NCI-H187 (cell line): ENCODE data around the gene VPS8.

Experiments
- DNase-seq, 2 experiments: peaks; one replicate each; lab custom pipeline; 2025; lab: John Stamatoyannopoulos, UW

The VPS8 gene

DNA sequence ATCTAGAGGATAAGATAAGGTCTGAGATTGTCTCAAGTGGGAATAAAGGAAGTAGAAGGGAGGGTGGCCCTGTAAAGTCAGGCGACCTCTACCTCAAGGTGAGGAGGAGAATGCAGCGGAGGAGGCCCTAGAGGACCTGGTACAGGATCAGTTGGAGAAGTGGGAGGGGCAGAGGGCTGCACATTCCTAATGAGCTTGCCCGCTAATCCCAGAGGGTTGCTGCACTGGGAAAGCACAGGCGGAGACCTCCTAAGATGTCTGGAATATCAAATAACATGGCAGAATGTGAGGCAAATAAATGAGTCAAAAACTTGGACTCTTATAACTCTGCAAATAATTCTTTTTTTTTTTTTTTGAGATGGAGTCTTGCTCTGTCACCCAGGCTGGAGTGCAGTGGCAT is 30.2 kb upstream of the VPS8 start:
- no peak for DNase-seq

DNA sequence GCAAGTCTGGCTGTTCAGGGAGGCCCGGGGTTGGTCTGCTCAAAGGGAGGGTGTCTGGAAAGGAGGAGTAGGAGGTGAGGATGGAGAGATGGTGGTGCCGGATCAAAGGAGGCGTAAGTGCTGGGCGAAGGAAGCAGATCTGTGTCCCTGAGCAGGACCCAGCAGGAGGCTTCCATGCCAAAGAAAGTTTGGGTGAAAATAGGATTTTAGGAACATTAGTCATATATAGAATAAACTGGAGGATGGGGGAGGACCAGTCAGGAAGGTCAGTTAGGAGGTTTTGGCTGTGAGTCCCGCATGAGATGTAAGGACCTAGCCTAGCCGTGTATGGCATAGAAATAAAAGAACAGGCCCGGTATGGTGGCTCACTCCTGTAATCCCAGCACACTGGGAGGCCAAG is 28.6 kb upstream of the VPS8 start:
- no peak for DNase-seq

DNA sequence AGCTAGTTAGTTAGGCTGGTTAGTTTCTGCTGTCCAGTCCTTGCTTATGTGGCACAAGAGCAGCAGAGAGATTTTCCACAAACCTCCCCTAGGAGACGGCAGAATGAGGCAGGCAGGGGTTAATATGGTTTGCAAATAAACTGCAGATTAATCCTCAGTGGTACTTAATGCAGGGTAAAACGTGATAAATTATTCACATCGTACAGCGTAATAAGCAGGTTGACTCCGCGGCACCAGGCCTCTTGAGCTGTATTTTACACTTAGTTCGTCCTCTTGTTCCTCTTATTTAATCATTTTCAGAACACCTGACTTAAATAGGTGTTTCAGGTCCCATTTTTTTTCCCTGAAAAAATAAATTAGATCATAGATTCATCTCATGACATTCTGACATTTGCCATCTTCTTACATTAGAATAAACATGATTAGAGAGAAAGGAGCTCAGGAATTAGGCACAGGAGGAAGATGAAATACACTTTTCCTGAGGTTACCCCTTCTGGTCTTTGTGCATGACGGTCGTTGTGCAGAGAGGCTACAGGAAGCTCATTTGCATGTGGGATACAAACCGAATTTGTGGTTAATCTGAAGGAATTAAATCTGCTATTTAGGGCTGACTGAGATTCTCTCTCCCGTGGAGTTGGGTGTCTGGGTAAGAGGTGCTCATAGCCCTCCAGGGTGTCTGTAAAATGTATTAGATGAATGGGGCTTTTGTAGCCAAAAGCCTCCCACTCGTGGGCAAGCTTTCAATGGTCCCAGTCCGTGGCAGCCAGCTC is 27.1 kb upstream of the VPS8 start:
- DNase-seq = no peak

DNA sequence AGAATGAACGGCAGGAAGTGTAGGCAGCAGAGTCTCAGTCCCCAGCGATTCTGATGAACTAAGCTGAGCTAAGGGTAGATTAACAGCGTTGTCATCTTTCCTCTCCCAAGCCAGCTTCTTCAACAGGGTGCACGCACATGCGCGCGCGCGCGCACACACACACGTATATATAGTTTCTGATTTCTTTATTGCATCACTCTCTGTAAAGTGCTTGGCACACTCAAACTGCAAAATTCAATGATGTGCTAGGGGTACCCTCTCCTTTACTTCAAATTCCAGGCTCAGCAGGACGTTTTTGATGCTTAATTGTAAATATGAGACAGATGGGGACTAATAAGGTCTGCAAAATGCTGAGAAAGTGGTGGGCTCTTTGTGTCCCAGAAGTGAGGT is 26.1 kb upstream of the VPS8 start:
- no peak for DNase-seq

DNA sequence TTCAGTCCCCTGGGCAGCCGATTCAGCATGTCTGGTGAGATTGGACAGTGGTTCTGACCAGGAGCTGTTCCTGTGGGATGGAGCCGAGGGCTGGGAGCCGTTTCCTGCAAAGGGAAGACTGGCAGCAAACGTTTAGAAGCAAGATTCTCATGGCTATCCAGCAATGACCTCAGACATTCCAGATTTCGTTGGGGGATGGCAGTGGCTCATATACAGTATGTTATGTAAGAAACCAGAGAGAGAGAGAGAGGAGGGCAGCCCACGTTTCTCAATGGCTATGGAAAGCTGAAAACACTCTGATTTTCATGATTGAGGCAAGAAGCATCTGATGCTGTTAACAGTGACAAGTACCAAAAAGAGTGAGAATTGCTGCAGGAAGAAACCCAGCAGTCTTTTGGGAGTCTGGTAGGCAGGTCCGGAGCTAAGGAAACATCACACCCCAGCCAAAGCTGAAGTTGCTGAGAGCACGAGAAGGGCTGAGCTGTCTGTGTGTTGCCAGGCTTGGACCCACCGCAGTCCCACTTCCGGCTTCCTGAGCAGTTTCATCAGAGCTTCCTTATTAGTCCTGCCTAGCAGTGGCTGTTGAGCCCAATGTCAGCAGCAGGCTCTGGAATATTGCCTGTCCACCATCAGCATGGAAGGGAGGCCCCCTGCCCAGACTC is 25.6 kb upstream of the VPS8 start:
- DNase-seq = no peak

DNA sequence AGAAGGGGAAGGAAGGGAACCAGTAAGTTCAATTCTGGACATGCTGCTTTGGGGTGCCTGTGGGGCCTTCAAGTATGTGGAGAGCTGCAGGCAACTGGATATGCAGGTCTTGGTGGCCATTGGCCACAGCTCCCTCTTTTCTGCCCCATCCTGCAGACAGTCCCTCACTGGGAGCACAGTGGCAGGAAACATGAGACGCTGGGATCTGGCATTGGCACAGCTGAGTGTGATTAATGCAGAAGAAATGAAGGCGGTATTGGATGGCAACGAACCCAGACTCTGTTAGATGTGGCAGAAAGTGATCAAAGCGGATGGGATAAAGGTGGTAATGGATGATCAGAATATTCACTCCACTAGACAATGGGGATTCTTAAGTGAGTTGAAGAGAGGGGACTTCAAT is 23.2 kb upstream of the VPS8 start:
- no peak for DNase-seq

DNA sequence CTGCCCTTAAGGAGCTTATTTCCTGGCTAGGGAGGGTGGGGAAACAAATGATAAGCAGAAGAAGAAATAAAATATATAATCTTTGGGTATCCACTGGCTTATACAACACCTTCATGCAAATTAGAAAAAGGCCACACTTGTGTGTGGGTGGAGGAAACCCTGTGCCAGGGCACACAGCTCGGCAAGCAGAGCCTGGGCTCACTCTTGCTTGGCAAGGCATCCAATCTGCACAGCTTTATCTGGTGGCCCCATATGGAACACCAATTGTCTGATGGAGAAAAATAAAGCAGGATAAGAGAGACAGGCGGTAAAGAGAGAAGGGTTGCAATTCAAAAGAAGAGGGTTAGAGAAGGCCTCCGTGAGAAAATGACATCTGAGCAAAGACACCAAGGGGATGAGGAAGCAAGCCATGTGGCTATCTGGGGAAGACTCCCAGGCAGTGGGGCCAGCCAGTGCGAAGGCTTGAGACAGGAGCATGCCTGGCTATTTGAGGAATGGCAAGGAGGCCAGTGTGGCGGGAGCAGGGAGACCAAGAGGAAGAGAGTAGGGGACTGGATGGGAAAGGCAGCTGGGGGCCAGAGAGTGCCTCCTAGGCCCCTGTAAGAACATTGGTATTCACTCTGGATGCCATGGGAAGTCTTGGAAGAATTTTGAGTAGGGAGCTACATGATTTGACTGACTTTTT is 22.5 kb upstream of the VPS8 start:
- DNase-seq = no peak

DNA sequence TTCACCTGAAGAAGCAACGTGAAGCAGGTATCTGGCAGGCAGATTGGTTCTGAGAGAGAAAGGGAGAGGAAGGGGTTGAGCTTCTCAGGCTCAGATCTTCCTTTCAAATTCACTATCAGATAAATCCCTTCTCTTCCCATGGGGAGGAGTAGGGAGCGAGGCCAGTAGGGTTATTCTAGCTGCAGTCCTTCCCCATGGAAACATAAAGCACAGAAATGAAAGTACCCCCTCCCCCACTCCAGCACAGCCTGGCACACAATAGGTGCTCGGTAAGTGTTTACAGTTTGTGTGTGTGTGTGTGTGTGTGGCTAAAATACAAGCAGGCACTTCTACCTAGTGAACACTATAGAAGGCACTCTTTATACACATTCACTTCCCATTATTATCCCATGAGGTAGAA is 20.8 kb upstream of the VPS8 start:
- DNase-seq = no peak

DNA sequence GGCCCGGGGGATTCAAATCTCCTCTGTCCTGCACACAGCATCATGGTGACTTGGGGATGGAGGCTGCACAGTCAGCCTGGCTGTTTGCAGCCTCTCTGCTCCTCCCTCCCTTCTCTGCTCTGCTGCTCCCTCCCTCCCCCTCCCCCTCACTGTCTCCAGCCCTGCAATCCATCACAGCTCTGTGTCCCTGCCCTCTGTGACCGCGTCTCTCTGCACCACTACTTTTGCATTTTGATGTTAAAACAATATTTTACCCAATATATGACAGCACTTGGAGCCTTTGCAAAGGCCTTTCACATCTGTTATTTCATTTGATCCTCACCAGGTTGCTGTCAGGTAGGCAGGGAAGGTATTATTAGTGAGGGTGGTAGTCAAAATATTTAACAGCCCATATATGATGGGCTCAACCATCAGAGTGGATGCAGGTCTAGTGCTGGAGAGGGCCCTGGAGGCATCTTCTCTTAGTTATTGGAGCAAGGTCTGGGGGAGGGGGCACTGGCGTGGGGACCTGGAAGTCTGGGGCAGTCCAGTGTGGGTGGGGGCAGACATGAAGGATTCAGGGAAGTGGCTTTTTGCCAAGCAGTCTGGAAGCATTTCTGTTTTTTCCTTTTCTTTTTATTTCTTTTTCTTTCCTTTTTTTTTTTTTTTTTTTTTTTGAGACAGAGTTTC is 16.3 kb upstream of the VPS8 start:
- no peak for DNase-seq

DNA sequence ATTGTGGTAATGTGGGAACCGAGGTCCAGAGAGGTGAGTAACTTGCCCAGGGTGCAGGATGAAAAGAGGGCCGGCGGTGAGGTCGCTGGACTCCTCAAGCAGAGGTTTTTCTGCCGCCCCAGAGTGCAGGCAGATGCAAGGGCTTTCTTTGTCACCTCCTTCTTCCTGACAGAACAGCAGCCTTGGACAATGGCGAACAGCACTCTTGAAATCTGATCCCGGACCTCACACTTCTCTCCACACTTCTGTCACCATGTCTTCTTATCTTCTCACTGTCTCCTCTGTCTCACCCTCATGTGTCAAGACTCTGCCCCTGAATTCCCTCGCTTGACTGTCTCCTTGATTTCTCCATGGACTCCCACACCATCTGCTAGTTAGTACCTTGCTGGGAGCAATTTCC is 15.4 kb upstream of the VPS8 start:
- DNase-seq = no peak

DNA sequence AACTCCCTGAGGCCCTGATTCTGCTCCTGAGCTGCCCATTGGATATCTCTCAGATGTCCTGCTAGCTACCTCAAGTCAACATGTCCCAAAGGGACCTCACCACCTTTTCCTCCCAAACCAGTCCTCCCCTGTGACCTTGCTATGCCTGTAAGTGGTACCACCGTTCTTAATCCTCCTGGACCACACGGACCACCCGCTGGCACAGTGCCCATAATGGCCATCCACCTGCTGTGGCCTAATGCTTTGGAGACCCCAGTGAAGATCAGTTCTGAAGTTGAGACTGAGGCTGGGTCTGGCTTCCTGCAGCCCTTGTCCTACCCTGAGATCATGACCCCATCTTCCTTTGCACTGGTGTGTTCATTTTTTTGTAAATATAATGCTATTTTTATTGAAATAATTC is 15.0 kb upstream of the VPS8 start:
- no peak for DNase-seq

DNA sequence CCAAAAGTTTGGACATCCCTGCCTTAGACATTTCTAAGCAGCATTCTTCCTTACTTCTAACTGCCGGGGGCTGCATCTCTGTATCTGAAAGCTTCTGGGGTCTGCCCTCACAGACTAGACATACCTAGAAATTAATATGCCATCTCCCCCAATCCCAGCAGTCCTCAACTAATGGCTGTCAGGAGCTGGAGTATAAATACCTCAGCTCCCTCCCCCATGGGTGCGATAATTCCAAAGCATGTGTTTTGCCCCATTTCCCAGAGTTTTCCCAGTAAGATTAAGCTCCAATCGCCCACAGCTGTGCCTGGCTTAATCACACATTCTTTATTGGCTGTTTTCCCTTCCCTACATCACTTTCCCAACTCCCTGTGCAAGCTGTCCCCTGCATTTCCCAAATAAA is 13.8 kb upstream of the VPS8 start:
- DNase-seq = no peak

DNA sequence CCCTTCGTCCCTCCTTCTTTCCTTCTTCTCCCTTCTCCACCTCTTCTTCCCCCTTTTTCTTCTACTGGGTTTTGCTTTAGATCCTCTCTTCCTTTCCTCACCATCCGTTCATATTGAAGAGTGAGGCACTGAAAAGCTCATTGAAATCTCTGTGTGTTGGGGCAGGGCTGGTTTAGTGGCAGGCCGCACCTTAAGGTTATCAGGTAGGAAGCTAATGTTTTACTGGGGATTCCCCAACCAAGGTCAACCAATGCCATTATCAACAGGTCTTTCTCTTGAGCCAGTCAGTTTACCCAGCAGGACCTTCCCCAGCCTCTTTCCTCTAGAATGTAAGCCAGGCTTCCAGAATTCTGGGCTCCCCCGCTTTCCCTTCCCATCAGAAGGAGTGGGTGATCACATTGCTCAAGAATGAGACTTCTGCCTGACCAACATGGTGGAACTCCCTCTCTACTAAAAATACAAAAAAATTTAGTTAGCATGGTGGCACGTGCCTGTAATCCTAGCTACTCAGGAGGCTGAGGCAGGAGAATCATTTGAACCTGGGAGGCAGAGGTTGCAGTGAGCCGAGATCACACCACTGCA is 11.5 kb upstream of the VPS8 start:
- no peak for DNase-seq

DNA sequence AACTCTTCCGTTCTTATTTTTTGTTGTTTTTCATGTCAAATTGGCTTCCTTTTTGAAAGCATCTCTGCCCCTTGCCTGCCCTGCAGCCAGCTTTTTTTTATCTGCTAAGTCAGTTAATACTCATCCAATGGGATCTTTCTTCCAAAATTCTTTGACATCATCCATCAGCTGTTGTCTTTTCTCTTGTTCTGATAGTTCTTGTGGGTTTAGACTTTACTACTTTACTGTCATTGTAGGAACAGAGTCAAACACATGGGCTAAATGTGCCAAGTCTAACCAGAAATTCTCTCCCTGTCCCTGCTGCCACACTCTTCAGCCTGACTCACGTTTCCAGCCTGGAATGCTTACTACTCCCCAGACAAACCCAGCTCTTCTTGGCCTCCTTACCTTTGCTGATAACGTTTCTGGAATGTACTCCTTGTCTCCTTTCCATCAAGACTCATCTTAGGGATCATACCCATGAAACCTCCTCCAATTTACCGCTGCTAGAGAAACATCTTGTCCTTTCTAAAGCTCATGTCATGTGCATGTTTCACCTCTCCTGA is 10.7 kb upstream of the VPS8 start:
- no peak for DNase-seq

DNA sequence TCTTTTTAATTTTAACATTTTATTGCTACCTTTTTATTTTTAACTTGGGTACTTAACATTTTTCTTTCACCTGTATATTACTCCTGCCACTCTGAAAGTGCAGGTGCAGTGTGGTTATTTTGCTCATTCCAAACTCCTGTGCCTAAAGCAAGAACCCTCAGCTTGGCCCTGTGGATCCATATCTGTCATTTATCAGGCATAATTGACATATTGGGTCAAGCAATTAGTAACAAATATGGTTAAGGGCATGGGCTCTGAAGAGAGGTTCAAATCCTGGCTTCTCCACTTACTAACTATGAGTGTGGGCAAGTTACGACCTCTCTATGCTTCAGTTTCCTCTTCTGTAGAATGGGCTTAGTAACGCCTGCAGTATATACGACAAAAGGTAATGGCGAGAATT is 9.8 kb upstream of the VPS8 start:
- DNase-seq = no peak

DNA sequence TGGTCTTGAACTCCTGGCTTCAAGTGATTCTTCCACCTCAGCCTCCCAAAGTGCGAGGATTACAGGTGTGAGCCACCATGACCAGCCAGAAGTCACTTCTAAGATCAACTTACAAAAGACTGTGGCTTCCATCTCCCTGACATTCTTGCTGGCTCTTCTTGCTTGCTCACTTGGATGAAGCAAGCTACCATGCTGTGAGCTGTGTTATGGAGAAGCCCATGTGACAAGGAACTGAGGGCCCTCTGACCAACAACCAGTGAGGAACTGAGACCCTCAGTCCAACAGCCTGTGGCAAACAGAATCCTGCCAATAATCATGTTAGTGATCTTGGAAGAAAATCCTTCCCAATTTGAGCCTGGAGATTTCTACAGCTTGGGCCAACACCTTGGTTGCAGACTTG is 7.2 kb upstream of the VPS8 start:
- DNase-seq = no peak

DNA sequence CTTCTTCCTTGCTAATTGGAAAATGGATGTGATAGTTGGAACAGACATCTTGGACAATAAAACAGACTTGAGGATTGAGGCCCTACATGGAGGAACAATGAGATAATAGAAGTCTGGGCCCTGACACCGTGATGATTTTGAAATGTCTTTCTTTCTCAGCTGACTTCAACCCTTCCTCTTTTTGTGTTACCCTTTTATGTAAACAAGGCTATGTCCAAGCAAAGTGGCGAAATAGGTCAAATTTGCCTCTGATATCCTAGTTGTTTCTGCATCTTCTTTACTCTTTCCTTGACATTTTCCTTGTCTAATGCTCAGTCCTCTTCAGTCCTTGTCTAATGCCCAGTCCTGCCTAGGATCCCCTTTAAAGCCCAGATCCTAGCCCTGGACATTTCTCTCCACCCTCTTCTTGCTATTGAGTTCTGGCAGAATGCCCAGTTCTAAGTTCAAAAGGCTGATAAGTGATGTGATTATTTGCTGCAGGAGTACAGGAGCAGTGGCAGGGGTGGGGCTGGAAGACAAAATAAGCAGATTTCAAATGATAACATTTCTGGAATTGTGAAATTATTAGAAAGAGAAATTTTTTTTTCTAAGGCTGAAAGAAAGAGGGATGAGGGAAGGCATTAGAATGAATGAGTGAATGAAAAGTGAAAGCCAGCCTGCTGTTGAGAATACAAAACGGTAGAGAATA is 6.5 kb upstream of the VPS8 start:
- DNase-seq = peak in 1 of 2 experiments; percentile 22

DNA sequence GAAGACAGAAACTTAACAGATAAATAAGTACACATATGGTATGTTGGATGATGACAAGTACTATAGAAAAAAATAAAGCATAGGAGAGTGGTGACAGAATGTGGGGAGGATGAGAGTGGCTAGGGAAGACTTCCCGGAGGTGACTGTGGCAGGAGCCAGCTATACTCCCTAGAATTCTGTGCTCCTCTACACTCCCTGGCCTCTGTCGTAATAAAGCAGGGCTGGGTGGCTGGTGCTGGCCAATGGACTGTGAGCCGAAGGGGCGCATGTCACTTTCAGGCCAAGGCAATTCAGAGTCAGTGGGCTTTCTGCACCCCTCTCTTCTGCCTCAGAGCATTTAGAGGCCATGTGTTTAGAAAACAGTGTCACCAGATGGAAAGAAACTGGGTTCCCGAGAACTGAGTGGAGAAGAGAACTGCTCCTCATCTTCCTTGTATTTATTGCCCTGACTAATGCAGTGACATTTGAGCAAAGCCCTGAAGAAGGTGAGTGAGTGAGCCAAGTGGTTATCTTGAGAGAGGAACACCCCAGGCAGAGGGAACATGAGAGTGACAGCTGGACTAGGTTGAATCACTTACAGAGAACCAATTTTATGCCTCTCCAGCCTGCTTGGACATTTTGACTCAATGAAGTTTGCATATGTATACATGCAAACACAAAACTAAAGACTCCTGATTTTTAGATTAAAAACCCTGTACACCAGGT is 5.2 kb upstream of the VPS8 start:
- no peak for DNase-seq

DNA sequence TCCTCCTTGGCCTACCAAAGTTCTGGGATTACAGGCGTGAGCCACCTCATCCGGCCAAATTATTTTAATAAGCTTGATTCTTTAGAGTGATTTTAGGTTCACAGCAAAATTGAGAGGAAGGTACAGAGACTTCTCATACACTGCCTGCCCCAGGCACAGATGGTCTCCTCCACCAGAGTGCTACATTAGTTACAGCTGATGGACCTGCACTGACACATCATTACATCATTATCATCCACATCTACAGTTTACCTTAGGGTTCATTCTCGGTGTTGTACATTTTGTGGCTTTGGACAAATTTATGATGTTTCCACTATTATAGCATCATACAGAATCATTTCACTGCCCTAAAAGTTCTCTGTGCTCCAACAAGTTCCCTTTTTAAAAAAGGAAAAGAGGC is 4.4 kb upstream of the VPS8 start:
- no peak for DNase-seq

DNA sequence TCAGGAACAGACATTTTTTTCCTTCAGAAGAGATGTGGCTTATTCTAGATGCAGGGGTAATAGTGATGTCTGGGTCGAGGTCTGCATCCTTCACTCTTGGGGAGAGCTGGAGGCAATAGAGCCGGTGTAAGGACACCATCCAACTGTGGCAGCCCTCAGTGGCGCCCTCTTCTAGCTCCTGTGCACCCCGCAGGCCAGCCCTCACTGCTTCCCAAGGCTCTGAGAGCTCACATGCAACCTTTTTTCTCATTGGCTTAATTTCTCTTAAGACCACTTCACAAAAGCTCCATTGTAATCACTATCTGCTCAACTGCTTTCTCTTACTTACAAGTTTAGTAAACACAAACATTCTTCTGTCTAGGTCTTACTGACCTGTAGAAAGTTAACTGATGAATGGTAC is 3.9 kb upstream of the VPS8 start:
- no peak for DNase-seq

DNA sequence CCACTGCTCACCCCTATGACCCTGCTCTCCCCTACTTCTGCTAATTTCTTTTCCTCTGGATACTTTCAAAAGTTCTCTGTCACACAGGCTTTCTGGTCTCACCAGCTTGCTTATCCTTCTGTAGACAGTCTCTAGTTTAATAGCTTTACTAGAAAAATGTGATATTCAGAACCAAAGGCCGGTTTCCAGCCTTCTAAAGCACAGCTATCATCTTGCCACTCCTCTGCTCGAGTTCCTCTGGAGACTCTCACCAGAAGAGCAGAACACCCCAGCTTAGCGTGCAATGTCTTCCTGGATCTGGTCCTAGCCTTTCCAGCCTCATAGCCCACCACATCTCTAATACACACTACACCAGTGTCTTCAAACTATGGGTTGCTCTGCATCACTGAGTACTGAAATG is 1.8 kb upstream of the VPS8 start:
- no peak for DNase-seq
